HepG2 (cell line): ENCODE measurements around the gene ATXN7L3B.

Experiments used
- ELF1 ChIP-seq: sonication (generic); formaldehyde crosslinking; IDR thresholded peaks from 2 replicates; pipeline ENCODE4 v1.4.0; 2020; ENCODE audit warnings: missing genetic modification reagents
- JUND ChIP-seq: sonication (generic); formaldehyde crosslinking; IDR thresholded peaks from 2 replicates; pipeline ENCODE4 v1.8.0; 2022; ENCODE audit warnings: mild to moderate bottlenecking, missing genetic modification reagents
- KDM2A ChIP-seq: sonication (generic); formaldehyde crosslinking; IDR thresholded peaks from 2 replicates; pipeline ENCODE4 v1.4.0; 2020; ENCODE audit warnings: low read depth, missing genetic modification reagents, borderline replicate concordance
- NRL ChIP-seq: sonication (generic); formaldehyde crosslinking; IDR thresholded peaks from 2 replicates; pipeline ENCODE4 v1.5.0; 2020; ENCODE audit warnings: missing genetic modification reagents, mild to moderate bottlenecking, moderate library complexity, borderline replicate concordance
- POLR2A ChIP-seq, 2 experiments: IDR thresholded peaks; 2 replicates each; pipeline ENCODE4 v1.6.1; 2011; ENCODE audit warnings: low read depth in 2 of 2, low read length in 2 of 2, mild to moderate bottlenecking in 1 of 2, moderate library complexity in 1 of 2; ENCODE audit not compliant: insufficient read depth in 1 of 2
- RXRA ChIP-seq: sonication (generic); formaldehyde crosslinking; IDR thresholded peaks from 2 replicates; pipeline ENCODE4 v1.5.1; 2020; ENCODE audit warnings: missing genetic modification reagents
- SMAD3 ChIP-seq: sonication (generic); formaldehyde crosslinking; IDR thresholded peaks from 2 replicates; pipeline ENCODE4 v1.4.0; 2020; ENCODE audit warnings: missing genetic modification reagents
- YY1 ChIP-seq: IDR thresholded peaks from 2 replicates; pipeline ENCODE4 v1.6.1; 2011; ENCODE audit warnings: low read length, low read depth, moderate library complexity, mild to moderate bottlenecking; ENCODE audit not compliant: insufficient read depth, insufficient replicate concordance
- ZBTB8A ChIP-seq: sonication (generic); formaldehyde crosslinking; IDR thresholded peaks from 2 replicates; pipeline ENCODE4 v1.4.0; 2020; ENCODE audit warnings: mild to moderate bottlenecking, low read depth, missing genetic modification reagents, borderline replicate concordance

DNA sequence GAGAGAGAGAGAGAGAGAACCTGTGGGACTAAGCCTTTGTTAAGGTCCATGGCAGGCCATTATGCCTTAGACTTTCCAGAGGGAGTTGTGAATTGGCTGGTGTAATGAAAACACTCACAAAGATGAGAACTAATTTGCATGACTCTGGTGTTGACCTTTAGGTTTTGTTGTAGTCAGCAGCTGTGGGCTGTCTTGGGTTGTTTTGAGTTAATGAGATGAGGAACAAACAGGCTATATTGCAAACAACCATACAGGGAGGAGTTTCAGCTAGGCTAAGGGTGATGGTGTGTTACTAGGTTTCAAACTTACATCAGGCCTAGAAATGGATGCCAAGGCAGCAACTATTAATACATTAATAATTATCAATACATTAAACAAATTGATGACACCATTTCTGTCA is 26.3 kb downstream of the ATXN7L3B start:
- TF ChIP-seq YY1 (no peak), NRL (CRISPR knock-in tag) (no peak), RXRA (no peak), KDM2A (CRISPR knock-in tag) (no peak), SMAD3 (CRISPR knock-in tag) (no peak), POLR2A (IDR thresholded peaks at IDR 0.05; ENCODE audit: insufficient read depth in 1 of 2, low read depth in 2 of 2, low read length in 2 of 2) (no peak), ZBTB8A (CRISPR knock-in tag) (no peak), ELF1 (CRISPR knock-in tag) (no peak), JUND (CRISPR knock-in tag) (no peak)
